ENCODE measurements around the gene SYNE1.

SYNE1 gene

GRCh38 chr6:152380351-152380767 is 256.8 kb downstream of the SYNE1 start:
- Histone ChIP-seq H3K36me3 (no peaks in the 10 kb centered on the region), H4K20me1 (no peaks in the 10 kb centered on the region), H3K9me3 (replicated peaks in 1 of 11) (no peaks in the 10 kb centered on the region), H3K4me3 (no peak overlapping the region), H3K4me2 (no peak overlapping the region), H3K9ac (no peak overlapping the region), H3K4me1 (no peaks in the 10 kb centered on the region), H3K27me3 (no peaks in the 10 kb centered on the region), H3K27ac (no peak overlapping the region)
- TF ChIP-seq Cebpa-rat (IDR thresholded peaks at IDR 0.05), result no peak

- Histone ChIP-seq H4K20me1 (no peaks in the 10 kb centered on the region), H3K9me3 (replicated peaks in 1 of 11) (no peaks in the 10 kb centered on the region), H3K27me3 (no peaks in the 10 kb centered on the region), H3K9ac (no peak overlapping the region), H3K4me1 (no peaks in the 10 kb centered on the region), H3K27ac (no peak overlapping the region), H3K36me3 (no peaks in the 10 kb centered on the region), H3K4me2 (no peak overlapping the region), H3K4me3 (no peak overlapping the region)
- no peak for TF ChIP-seq Cebpa-rat (IDR thresholded peaks at IDR 0.05)
Observed at GRCh38 chr6:152379423-152379822, 257.7 kb downstream of the SYNE1 start.

GRCh38 chr6:152378169-152378568 is 259.0 kb downstream of the SYNE1 start:
- no peak overlapping the region for H3K4me3 ChIP-seq
- no peak overlapping the region for H3K27ac ChIP-seq
- no peak overlapping the region for H3K4me2 ChIP-seq
- H3K36me3 ChIP-seq, result no peaks in the 10 kb centered on the region
- no peaks in the 10 kb centered on the region for H4K20me1 ChIP-seq
- TF ChIP-seq Cebpa-rat (IDR thresholded peaks at IDR 0.05), result no peak
- H3K9me3 ChIP-seq (replicated peaks in 1 of 11), result no peaks in the 10 kb centered on the region
- no peak overlapping the region for H3K9ac ChIP-seq
- no peaks in the 10 kb centered on the region for H3K27me3 ChIP-seq
- no peaks in the 10 kb centered on the region for H3K4me1 ChIP-seq

GRCh38 chr6:152375197-152375596 is 262.0 kb downstream of the SYNE1 start:
- no peak overlapping the region for H3K4me3 ChIP-seq
- no peaks in the 10 kb centered on the region for H3K36me3 ChIP-seq

GRCh38 chr6:152372945-152373344 is 264.2 kb downstream of the SYNE1 start:
- Histone ChIP-seq H3K4me2 (no peak overlapping the region), H3K36me3 (no peaks in the 10 kb centered on the region), H3K9me3 (replicated peaks in 1 of 11) (0 out of 22 replicates have a peak, but pooled peaks cover 0 to 6% (median 0%) of the 10 kb centered on the region in 11 experiments), H3K9ac (no peak overlapping the region), H3K27ac (no peak overlapping the region), H3K4me3 (no peak overlapping the region), H3K27me3 (no peaks in the 10 kb centered on the region), H3K4me1 (no peaks in the 10 kb centered on the region), H4K20me1 (no peaks in the 10 kb centered on the region)
- TF ChIP-seq Cebpa-rat (IDR thresholded peaks at IDR 0.05), result no peak

More at GRCh38 chr6:152375197-152375596, 262.0 kb downstream of the SYNE1 start:
- no peak overlapping the region for H3K9ac ChIP-seq
- no peak for TF ChIP-seq Cebpa-rat (IDR thresholded peaks at IDR 0.05)
- no peak overlapping the region for H3K4me2 ChIP-seq
- 0 out of 22 replicates have a peak, but pooled peaks cover 0 to 6% (median 0%) of the 10 kb centered on the region in 11 experiments for H3K9me3 ChIP-seq (replicated peaks in 1 of 11)
- no peaks in the 10 kb centered on the region for H3K27me3 ChIP-seq
- no peaks in the 10 kb centered on the region for H4K20me1 ChIP-seq
- no peak overlapping the region for H3K27ac ChIP-seq
- no peaks in the 10 kb centered on the region for H3K4me1 ChIP-seq

- Histone ChIP-seq H3K27ac (no peak overlapping the region), H3K4me1 (no peaks in the 10 kb centered on the region), H3K4me3 (no peak overlapping the region), H4K20me1 (no peaks in the 10 kb centered on the region), H3K4me2 (no peak overlapping the region), H3K27me3 (no peaks in the 10 kb centered on the region), H3K36me3 (no peaks in the 10 kb centered on the region), H3K9me3 (replicated peaks in 1 of 11) (0 out of 22 replicates have a peak, but pooled peaks cover 0 to 6% (median 0%) of the 10 kb centered on the region in 11 experiments), H3K9ac (no peak overlapping the region)
- TF ChIP-seq Cebpa-rat (IDR thresholded peaks at IDR 0.05), result no peak
Observed at GRCh38 chr6:152371775-152372174, 265.4 kb downstream of the SYNE1 start.

- no peak overlapping the region for H3K27ac ChIP-seq
Observed at GRCh38 chr6:152368751-152369624, 268.2 kb downstream of the SYNE1 start.

GRCh38 chr6:152364866-152365265 is 272.3 kb downstream of the SYNE1 start:
- Histone ChIP-seq H4K20me1 (no peaks in the 10 kb centered on the region), H3K27me3 (no peaks in the 10 kb centered on the region)

More at GRCh38 chr6:152368751-152369624, 268.2 kb downstream of the SYNE1 start:
- no peak overlapping the region for H3K4me3 ChIP-seq
- no peaks in the 10 kb centered on the region for H3K36me3 ChIP-seq
- H3K9me3 ChIP-seq (replicated peaks in 1 of 11), result 0 out of 22 replicates have a peak, but pooled peaks cover 0 to 7% (median 0%) of the 10 kb centered on the region in 11 experiments
- TF ChIP-seq Cebpa-rat (IDR thresholded peaks at IDR 0.05), result no peak
- H3K9ac ChIP-seq, result no peak overlapping the region
- no peaks in the 10 kb centered on the region for H3K4me1 ChIP-seq
- H3K27me3 ChIP-seq, result no peaks in the 10 kb centered on the region
- no peaks in the 10 kb centered on the region for H4K20me1 ChIP-seq
- H3K4me2 ChIP-seq, result no peak overlapping the region

GRCh38 chr6:152360034-152360433 is 277.1 kb downstream of the SYNE1 start:
- no peak overlapping the region for H3K4me3 ChIP-seq
- no peaks in the 10 kb centered on the region for H3K27me3 ChIP-seq
- H3K36me3 ChIP-seq, result no peaks in the 10 kb centered on the region
- no peak for TF ChIP-seq Cebpa-rat (IDR thresholded peaks at IDR 0.05)
- no peak overlapping the region for H3K9ac ChIP-seq
- H3K4me2 ChIP-seq, result no peak overlapping the region
- no peaks in the 10 kb centered on the region for H3K4me1 ChIP-seq
- no peak overlapping the region for H3K27ac ChIP-seq
- peaks cover 0 to 8% (median 0%) of the 10 kb centered on the region in 11 experiments; a peak in 2 of 22 replicates for H3K9me3 ChIP-seq (replicated peaks in 1 of 11)
- H4K20me1 ChIP-seq, result no peaks in the 10 kb centered on the region

More at GRCh38 chr6:152364866-152365265, 272.3 kb downstream of the SYNE1 start:
- Histone ChIP-seq H3K4me1 (no peaks in the 10 kb centered on the region), H3K9me3 (replicated peaks in 1 of 11) (peaks cover 0 to 8% (median 0%) of the 10 kb centered on the region in 11 experiments; a peak in 2 of 22 replicates), H3K27ac (no peak overlapping the region), H3K36me3 (no peaks in the 10 kb centered on the region), H3K9ac (no peak overlapping the region), H3K4me2 (no peak overlapping the region), H3K4me3 (no peak overlapping the region)
- no peak for TF ChIP-seq Cebpa-rat (IDR thresholded peaks at IDR 0.05)

GRCh38 chr6:152356662-152357061 is 280.5 kb downstream of the SYNE1 start:
- Histone ChIP-seq H3K27me3 (no peaks in the 10 kb centered on the region), H3K4me2 (no peak overlapping the region), H3K4me3 (no peak overlapping the region), H3K36me3 (no peaks in the 10 kb centered on the region), H4K20me1 (no peaks in the 10 kb centered on the region), H3K9ac (no peak overlapping the region), H3K27ac (no peak overlapping the region), H3K9me3 (replicated peaks in 1 of 11) (no peaks in the 10 kb centered on the region), H3K4me1 (no peaks in the 10 kb centered on the region)
- TF ChIP-seq Cebpa-rat (IDR thresholded peaks at IDR 0.05), result 0 out of 22 replicates have a peak, but pooled peaks of 1 of the 11 experiments have one; percentile 8

All from BLaER1 treated with 17β-estradiol and CSF1 and Interleukin-3, amounts not matched to agents 10 nM and 100 nM (cell line).